CD4-positive, alpha-beta T cell (primary cell): ENCODE results near the gene EVI5. TPM values are rescaled to one million over a fixed set of nuclear protein-coding genes. Genes with fewer than 3 reads are reported as not detected.
A peak's percentile ranks its signal among the peaks of the same experiment; 100 is the strongest.

Experiments used
- ATAC-seq: fragments of 200-7000 bp; cut with Tn5 transposase; one replicate; pipeline ENCODE4 v1.10.0; 2022; ENCODE audit warnings: mild to moderate bottlenecking; ENCODE audit not compliant: poor library complexity
- CTCF ChIA-PET: fragments of 350-600 bp; sonication (Branson Sonifier 250); formaldehyde crosslinking; loops from one replicate; lab custom pipeline; 2021; ENCODE audit warnings: antibody characterized with exemption, inconsistent platforms; lab: Charles Lee
- POLR2A ChIA-PET: fragments of 350-600 bp; sonication (Branson Sonifier 250); formaldehyde crosslinking; loops from one replicate; lab custom pipeline; 2021; ENCODE audit warnings: antibody characterized with exemption, inconsistent platforms; lab: Charles Lee
- DNase-seq, 14 experiments: peaks; one replicate each; pipeline ENCODE4 v3.0.0-alpha.2; 2013 to 2020; ENCODE audit warnings: mixed read lengths in 2 of 14
- H3K27ac ChIP-seq, 2 donors: one replicate each; pipeline versions ENCODE4 v1.5.1 to v1.7.0; 2013; ENCODE audit warnings: low read length in 2 of 2, low read depth in 1 of 2, mild to moderate bottlenecking in 1 of 2
- H3K27me3 ChIP-seq, 2 experiments: 1 replicate in 1 of 2; 2 replicates in 1 of 2; pipeline versions ENCODE4 v1.6.1 to v1.7.0; 2013; ENCODE audit warnings: low read length in 2 of 2, control low read depth in 1 of 2, mild to moderate bottlenecking in 1 of 2, moderate library complexity in 1 of 2; ENCODE audit not compliant: insufficient read depth in 2 of 2, control insufficient read depth in 1 of 2
- H3K36me3 ChIP-seq: one replicate; pipeline ENCODE4 v1.6.1; 2013; ENCODE audit warnings: low read length, control low read depth; ENCODE audit not compliant: insufficient read depth
- H3K4me1 ChIP-seq: one replicate; pipeline ENCODE4 v1.6.1; 2013; ENCODE audit warnings: low read length, control low read depth; ENCODE audit not compliant: insufficient read depth
- H3K4me3 ChIP-seq: one replicate; pipeline ENCODE4 v1.5.1; 2013; ENCODE audit warnings: mild to moderate bottlenecking, low read length, moderate library complexity
- H3K9me3 ChIP-seq, 2 experiments: 1 replicate in 1 of 2; 2 replicates in 1 of 2; pipeline versions ENCODE4 v1.6.1 to v1.7.0; 2013; ENCODE audit warnings: low read length in 2 of 2, mild to moderate bottlenecking in 2 of 2, control low read depth in 1 of 2, moderate library complexity in 1 of 2; ENCODE audit not compliant: control insufficient read depth in 1 of 2, insufficient read depth in 1 of 2
- H3K27ac Mint-ChIP-seq: one replicate; pipeline ENCODE4 v1.8.0; 2020; ENCODE audit warnings: mixed read lengths
- H3K27me3 Mint-ChIP-seq: one replicate; pipeline ENCODE4 v1.8.0; 2021; ENCODE audit warnings: mixed read lengths
- H3K36me3 Mint-ChIP-seq: one replicate; pipeline ENCODE4 v1.8.0; 2021; ENCODE audit warnings: low read depth, mixed read lengths
- H3K4me1 Mint-ChIP-seq: one replicate; pipeline ENCODE4 v1.8.0; 2021; ENCODE audit warnings: low read depth, mixed read lengths
- H3K4me3 Mint-ChIP-seq: one replicate; pipeline ENCODE4 v1.8.0; 2020; ENCODE audit warnings: mild to moderate bottlenecking, mixed read lengths
- H3K9me3 Mint-ChIP-seq: one replicate; pipeline ENCODE4 v1.8.0; 2020; ENCODE audit warnings: mixed read lengths
- CTCF ChIP-seq: fragments of 200-600 bp; IDR thresholded peaks from one replicate; pipeline ENCODE4 v1.8.0; 2022; ENCODE audit warnings: antibody characterized with exemption, mild to moderate bottlenecking
- intact Hi-C, 2 experiments: fragments of 100-400 bp; cut with DNase I in 1 of 2; cut with micrococcal nuclease in 1 of 2; formaldehyde crosslinking; loops; one replicate each; pipeline versions ENCODE4 v1.15.1 to v1.9.0; 2023 to 2025; cut with DNase I, micrococcal nuclease
- total RNA-seq, 174 experiments: library from RNA in 2 of 174; stranded (reverse) in 2 of 174; gene quantifications; one replicate each; pipeline ENCODE4 v1.2.3 and lab custom pipeline; 2021 to 2026

EVI5 gene
- total RNA-seq, 2 experiments from 2014 or later = 1.8 to 2.0 TPM

- H3K9me3 Mint-ChIP-seq = no peaks in the 10 kb centered on the region
- peaks cover 57% of the 10 kb centered on the region for H3K4me1 Mint-ChIP-seq
- POLR2A ChIA-PET = interaction anchor here (0.6 to 3.0 kb wide), 5 partner anchors 9 to 158 kb away, joined by 3 to 31 read pairs (median 4); partner anchors contain the start of gene GFI1
Measured at GRCh38 chr1:92473781-92474495, 311.0 kb downstream of the EVI5 start.

GRCh38 chr1:92470216-92470615 lies 314.7 kb downstream of the EVI5 start:
- H3K36me3 ChIP-seq = peaks cover under 1% of the 10 kb centered on the region
- TF ChIP-seq CTCF = no peak
- DNase-seq = no peak
- ChIA-PET POLR2A (no interaction called here), CTCF (interaction anchor here (0.5 to 1.8 kb wide), 2 partner anchors 15 to 67 kb away, joined by 3 to 6 read pairs; no protein-coding TSS in a partner anchor)
- peaks cover 18% of the 10 kb centered on the region for H3K4me1 ChIP-seq
- no peak overlapping the region for H3K27ac Mint-ChIP-seq
- ATAC-seq = no peak
- no peaks in the 10 kb centered on the region for H3K9me3 Mint-ChIP-seq
- no peaks in the 10 kb centered on the region for H3K9me3 ChIP-seq
- H3K4me3 Mint-ChIP-seq = no peak overlapping the region
- no peaks in the 10 kb centered on the region for H3K36me3 Mint-ChIP-seq
- H3K27ac ChIP-seq = no peak overlapping the region
- no peaks in the 10 kb centered on the region for H3K27me3 ChIP-seq
- H3K4me1 Mint-ChIP-seq = peaks cover 49% of the 10 kb centered on the region
- intact Hi-C loops = no loop called here
- H3K27me3 Mint-ChIP-seq = no peaks in the 10 kb centered on the region
- H3K4me3 ChIP-seq = no peak overlapping the region

More at GRCh38 chr1:92473781-92474495, 311.0 kb downstream of the EVI5 start:
- intact Hi-C loops = no loop called here
- no peaks in the 10 kb centered on the region for H3K27me3 ChIP-seq
- H3K4me3 Mint-ChIP-seq = peak overlapping the region; percentile 43
- peaks cover 13% of the 10 kb centered on the region for H3K36me3 ChIP-seq
- no peaks in the 10 kb centered on the region for H3K9me3 ChIP-seq
- peaks cover 35% of the 10 kb centered on the region for H3K4me1 ChIP-seq
- no peak overlapping the region for H3K4me3 ChIP-seq
- peak overlapping the region; percentile 77 for H3K27ac Mint-ChIP-seq
- TF ChIP-seq CTCF = no peak
- peak in 2 of 14 experiments; percentile 31 to 53 for DNase-seq
- CTCF ChIA-PET = interaction anchor here (0.8 to 3.8 kb wide), 3 partner anchors 9 to 164 kb away, joined by 3 to 24 read pairs (median 3); partner anchors contain the start of gene GFI1
- H3K27me3 Mint-ChIP-seq = no peaks in the 10 kb centered on the region
- no peak for ATAC-seq
- H3K36me3 Mint-ChIP-seq = peaks cover 18% of the 10 kb centered on the region
- H3K27ac ChIP-seq = peak overlapping the region; percentile 14 to 31

GRCh38 chr1:92466683-92467352 lies 318.1 kb downstream of the EVI5 start:
- no peak overlapping the region for H3K4me3 ChIP-seq
- Mint-ChIP-seq H3K36me3 (no peaks in the 10 kb centered on the region), H3K9me3 (no peaks in the 10 kb centered on the region), H3K27ac (peak overlapping the region; percentile 29), H3K4me1 (peaks cover 48% of the 10 kb centered on the region), H3K27me3 (no peaks in the 10 kb centered on the region), H3K4me3 (no peak overlapping the region)
- CTCF ChIA-PET = interaction anchor here (1.0 to 1.1 kb wide), 2 partner anchors 11 to 19 kb away, joined by 3 read pairs; no protein-coding TSS in a partner anchor
- ATAC-seq (no peak), DNase-seq (no peak)
- POLR2A ChIA-PET = interaction anchor here (0.8 to 2.3 kb wide), 3 partner anchors 15 to 18 kb away, joined by 3 to 14 read pairs (median 4); no protein-coding TSS in a partner anchor
- intact Hi-C loops = no loop called here
- no peak for TF ChIP-seq CTCF
- H3K9me3 ChIP-seq = no peaks in the 10 kb centered on the region
- no peaks in the 10 kb centered on the region for H3K27me3 ChIP-seq
- H3K4me1 ChIP-seq = peaks cover 25% of the 10 kb centered on the region
- H3K27ac ChIP-seq = no peak overlapping the region
- H3K36me3 ChIP-seq = no peaks in the 10 kb centered on the region
